ENCODE measurements around the gene GEMIN4. TPM values are rescaled to one million over a fixed set of nuclear protein-coding genes. Genes with fewer than 3 reads are reported as not detected.

Gene GEMIN4
- total and polyA plus RNA-seq, 8 donors, result 6.3 to 13.1 (median 8.0) TPM

DNA sequence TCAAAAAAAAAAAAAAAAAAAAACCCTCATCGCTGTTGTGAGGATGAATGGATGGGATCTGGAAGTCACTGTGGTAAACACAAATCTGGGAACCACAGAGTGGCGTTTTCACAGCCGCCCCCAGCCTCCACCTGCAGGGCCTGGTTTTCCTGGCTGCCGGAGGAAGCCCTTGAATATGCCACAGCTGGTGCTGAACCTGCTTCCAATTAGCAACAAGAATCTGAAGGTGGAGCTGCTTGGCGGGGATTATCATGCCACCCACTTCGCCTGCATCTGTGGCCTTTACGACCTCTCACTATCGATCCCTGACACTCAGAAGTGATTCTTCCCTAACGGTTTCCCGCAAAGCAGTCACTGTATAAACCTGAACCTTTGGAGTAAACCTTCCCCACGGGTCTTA is 46.2 kb upstream of the GEMIN4 start:
- ATAC-seq, result no peak
- 60 to 75% methylated on average over 11 of the region's 11 CpGs for WGBS, 2 donors
- Histone ChIP-seq H3K9me3 (no peaks in the 10 kb centered on the region), H3K27ac (no peak overlapping the region), H3K36me3 (no peaks in the 10 kb centered on the region), H3K4me1 (peaks cover 5 to 17% (median 9%) of the 10 kb centered on the region in 3 donors), H3K4me3 (no peak overlapping the region), H3K27me3 (no peaks in the 10 kb centered on the region)
- DNase-seq, result no peak
- FAIRE-seq, result no peak
- intact Hi-C loops (cut with DNase I), result loop anchor here (5.0 to 10.0 kb wide), 3 partner anchors 77 to 187 kb away; no protein-coding TSS in a partner anchor
- TF ChIP-seq CTCF (IDR thresholded peaks at IDR 0.05), result no peak

DNA sequence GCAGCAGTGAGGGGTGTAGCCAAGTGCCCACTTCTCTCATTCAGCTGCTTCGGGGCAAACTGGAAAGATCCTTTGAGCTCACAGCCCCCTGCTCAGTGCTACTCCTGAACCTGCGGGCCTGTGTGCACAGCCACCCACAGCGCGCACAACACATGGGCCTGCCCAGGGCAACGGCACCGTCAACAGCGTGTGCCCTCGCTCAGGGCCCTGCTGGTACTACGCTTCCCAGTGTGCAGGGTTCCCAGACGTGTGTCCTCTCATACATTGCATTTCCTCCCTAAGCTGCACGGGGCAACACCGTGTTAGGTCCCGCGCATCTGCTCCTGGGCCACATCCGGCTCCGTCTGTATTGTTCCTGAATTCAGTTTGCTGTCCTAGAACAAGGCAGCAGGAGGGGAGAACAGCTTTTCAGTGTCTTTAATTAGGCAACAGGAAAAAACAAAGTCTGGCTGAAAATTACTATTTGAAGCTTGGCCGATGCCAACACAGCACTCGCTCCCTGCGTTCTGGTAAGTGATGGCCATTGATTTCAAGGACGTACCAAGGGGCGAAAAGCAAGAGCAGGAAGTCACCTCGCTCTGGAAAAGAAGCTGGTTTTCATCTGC is 45.3 kb upstream of the GEMIN4 start:
- Histone ChIP-seq H3K4me3 (no peak overlapping the region), H3K27me3 (no peaks in the 10 kb centered on the region), H3K9me3 (no peaks in the 10 kb centered on the region), H3K27ac (no peak overlapping the region), H3K36me3 (peaks cover 0 to 4% (median 0%) of the 10 kb centered on the region in 3 donors), H3K4me1 (peaks cover 5 to 17% (median 9%) of the 10 kb centered on the region in 3 donors)
- ATAC-seq (no peak), FAIRE-seq (no peak), DNase-seq (no peak)
- intact Hi-C loops (cut with DNase I), result loop anchor here (5.0 to 10.0 kb wide), 3 partner anchors 77 to 187 kb away; no protein-coding TSS in a partner anchor
- WGBS, 2 donors, result 87 to 89% methylated on average over 22 of the region's 22 CpGs
- no peak for TF ChIP-seq CTCF (IDR thresholded peaks at IDR 0.05)

- Histone ChIP-seq H3K36me3 (peaks cover 0 to 11% (median 0%) of the 10 kb centered on the region in 3 donors), H3K27ac (no peak overlapping the region), H3K4me3 (no peak overlapping the region), H3K27me3 (no peaks in the 10 kb centered on the region), H3K4me1 (peaks cover 5 to 17% (median 9%) of the 10 kb centered on the region in 3 donors), H3K9me3 (no peaks in the 10 kb centered on the region)
- FAIRE-seq, result no peak
- ATAC-seq, result no peak
- WGBS, 2 donors, result 84 to 86% methylated on average over 15 of the region's 15 CpGs
- no peak for DNase-seq
- TF ChIP-seq CTCF (IDR thresholded peaks at IDR 0.05), result no peak
- intact Hi-C loops (cut with DNase I), result loop anchor here (5.0 to 10.0 kb wide), 3 partner anchors 78 to 188 kb away; no protein-coding TSS in a partner anchor
Observed at GRCh38 chr17:796609-797008, 44.5 kb upstream of the GEMIN4 start.

DNA sequence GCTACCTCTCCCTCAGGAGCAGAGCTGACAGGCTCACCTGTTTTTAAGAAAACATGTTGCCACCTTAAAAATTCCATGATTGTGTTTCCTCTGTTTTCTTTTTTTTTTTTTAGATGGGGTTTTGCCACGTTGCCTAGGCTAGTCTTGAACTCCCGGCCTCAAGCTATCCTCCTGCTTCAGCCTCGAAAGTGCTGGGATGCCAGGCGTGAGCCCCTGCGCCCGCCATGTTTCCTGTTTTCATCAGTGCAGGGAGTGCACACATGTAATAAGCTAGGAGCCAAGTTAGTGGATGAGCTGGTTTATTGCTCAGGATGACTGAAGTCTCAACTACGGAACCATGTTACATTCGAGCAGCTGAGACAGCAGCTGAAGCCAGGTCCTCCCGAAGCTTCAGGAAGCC is 43.7 kb upstream of the GEMIN4 start:
- Histone ChIP-seq H3K27me3 (no peaks in the 10 kb centered on the region), H3K27ac (peak overlapping the region in 3 of 4 donors; percentile 53 to 85 (median 61)), H3K36me3 (peaks cover 0 to 11% (median 0%) of the 10 kb centered on the region in 3 donors), H3K4me3 (peak overlapping the region in 1 of 4 donors; percentile 38), H3K4me1 (peaks cover 5 to 17% (median 9%) of the 10 kb centered on the region in 3 donors), H3K9me3 (no peaks in the 10 kb centered on the region)
- no peak for ATAC-seq
- intact Hi-C loops (cut with DNase I), result loop anchor here (5.0 to 10.0 kb wide), 3 partner anchors 79 to 189 kb away; no protein-coding TSS in a partner anchor
- no peak for TF ChIP-seq CTCF (IDR thresholded peaks at IDR 0.05)
- DNase-seq, result no peak
- WGBS, 2 donors, result 80 to 84% methylated on average over 9 of the region's 9 CpGs
- no peak for FAIRE-seq

- no peak for FAIRE-seq
- H3K27ac ChIP-seq, result peak overlapping the region; percentile 49 to 85 (median 57)
- no peak for DNase-seq
Observed at GRCh38 chr17:795276-795675, 43.2 kb upstream of the GEMIN4 start.

More at GRCh38 chr17:795276-795675, 43.2 kb upstream of the GEMIN4 start:
- WGBS, 2 donors, result 39 to 49% methylated on average over 14 of the region's 14 CpGs
- intact Hi-C loops (cut with DNase I), result loop anchor here (5.0 to 10.0 kb wide), 3 partner anchors 80 to 190 kb away; no protein-coding TSS in a partner anchor
- Histone ChIP-seq H3K27me3 (no peaks in the 10 kb centered on the region), H3K9me3 (no peaks in the 10 kb centered on the region), H3K36me3 (peaks cover 0 to 11% (median 0%) of the 10 kb centered on the region in 3 donors), H3K4me1 (peaks cover 5 to 17% (median 9%) of the 10 kb centered on the region in 3 donors), H3K4me3 (peak overlapping the region in 2 of 4 donors; percentile 11 to 38)
- peak; percentile 16 to 29 (median 22) for ATAC-seq
- no peak for TF ChIP-seq CTCF (IDR thresholded peaks at IDR 0.05)
